ENCODE results near the gene ZNF23. TPM values are rescaled to one million over a fixed set of nuclear protein-coding genes. Genes with fewer than 3 reads are reported as not detected.

ZNF23 gene
- total RNA-seq, 1 donor from 2014 or later: 6.0 TPM

Other genes with a start within 250 kb of the ZNF23 start
- not detected in 2 replicates for gene HYDIN, start 231.5 kb downstream of the ZNF23 start, total RNA-seq
- 17.1 and 19.6 TPM in 2 replicates for gene CMTR2, start 172.8 kb downstream of the ZNF23 start, total RNA-seq
- gene CALB2, start 103.5 kb downstream of the ZNF23 start, total RNA-seq: not detected in 2 replicates
- not detected in 2 replicates for gene TLE7, start 20.2 kb downstream of the ZNF23 start, total RNA-seq
- gene ZNF19, start 27.1 kb upstream of the ZNF23 start, total RNA-seq: 2.1 and 2.8 TPM in 2 replicates
- 0.09 TPM in 1 of 2 replicates, not detected in the other for gene CHST4, start 64.2 kb upstream of the ZNF23 start, total RNA-seq
- gene TAT, start 114.8 kb upstream of the ZNF23 start, total RNA-seq: not detected in 2 replicates
- gene MARVELD3, start 163.9 kb upstream of the ZNF23 start, total RNA-seq: not detected in 2 replicates

All from activated T-helper 2 cell treated with anti-CD3 and anti-CD28 coated beads, Interferon-gamma antibody, Interleukin-2, Interleukin-4, amounts not matched to agents 10 μg/mL and 5 μg/mL and 100 μg/mL, durations not matched to agents 14 hours and 24 hours and 36 hours (primary cell).